ENCODE measurements around the gene KRTAP5-5.
"Not testable (repeated sequence)": the region's sequence is repeated elsewhere in the genome, so short reads cannot be mapped to it uniquely, and the experiment has no call there.

GRCh38 chr11:1584661-1585370 lies 44.8 kb upstream of the KRTAP5-5 start, which contains the start of gene KRTAP5-1:
- TF ChIP-seq CTCF, POLR2AphosphoS5 (IDR thresholded peaks at IDR 0.05): not testable (repeated sequence)
